Measurements from ENCODE around the gene UTP25.
"Not testable (repeated sequence)": the region's sequence is repeated elsewhere in the genome, so short reads cannot be mapped to it uniquely, and the experiment has no call there.

Gene UTP25

DNA sequence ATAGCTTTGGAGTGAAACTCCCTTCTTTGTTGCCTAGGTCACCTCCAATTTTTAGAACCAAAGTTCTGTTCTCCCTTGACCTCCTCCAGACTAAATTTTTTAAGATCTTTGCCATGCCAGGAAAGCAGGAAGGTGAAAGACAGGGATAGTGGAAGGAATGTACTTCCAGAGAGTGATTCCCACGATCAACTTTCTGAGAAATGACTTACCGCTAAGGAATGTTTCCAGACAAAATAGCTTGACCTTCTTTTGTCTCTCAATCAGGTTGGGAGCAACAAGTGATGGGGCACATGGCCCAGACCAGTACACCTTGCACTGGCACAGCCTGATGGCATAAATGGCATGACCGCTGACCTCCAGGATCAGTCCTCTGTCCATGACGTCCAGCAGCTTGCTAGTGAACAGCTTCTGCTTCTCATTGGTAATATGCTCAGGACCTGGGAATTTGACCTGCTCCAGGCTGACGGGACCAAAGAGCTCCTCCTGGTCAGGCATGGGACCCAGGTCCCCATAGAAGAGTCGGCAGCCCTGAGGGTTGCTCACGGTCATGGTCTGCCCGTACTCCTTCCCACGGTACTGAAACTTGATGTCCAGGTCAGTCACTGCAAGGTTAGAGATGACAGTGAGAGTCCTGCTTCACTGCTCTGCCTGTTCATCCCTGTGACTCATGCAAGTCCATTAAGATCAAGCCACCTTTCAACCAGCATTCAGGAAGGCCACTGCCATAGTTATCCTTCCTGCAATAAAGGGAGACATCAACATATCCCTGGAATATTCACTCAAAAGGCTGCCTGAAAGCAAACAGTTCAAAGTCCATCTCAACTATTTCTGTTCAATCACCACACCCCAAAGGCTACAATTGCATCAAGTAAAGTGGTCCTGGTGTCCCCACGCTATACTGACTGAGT is 37.2 kb upstream of the UTP25 start:
- no peak overlapping the region for H3K27ac ChIP-seq (ENCODE audit: insufficient read depth, low read length, poor library complexity, severe bottlenecking)
- DNase-seq, result no peak
- no peaks in the 10 kb centered on the region for H3K9me3 ChIP-seq (ENCODE audit: control insufficient read depth, low read length)
- H3K27me3 ChIP-seq (replicated peaks; ENCODE audit: control insufficient read depth, insufficient read depth, low read length, poor library complexity, severe bottlenecking), result no peaks in the 10 kb centered on the region
- no peaks in the 10 kb centered on the region for H3K36me3 ChIP-seq (ENCODE audit: control insufficient read depth, insufficient read depth, low read length)
- no peak overlapping the region for H3K4me3 ChIP-seq (ENCODE audit: insufficient read depth, low read depth, low read length, poor library complexity, severe bottlenecking)
- no peaks in the 10 kb centered on the region for H3K4me1 ChIP-seq (ENCODE audit: control insufficient read depth, insufficient read depth, low read length, poor library complexity, severe bottlenecking)

DNA sequence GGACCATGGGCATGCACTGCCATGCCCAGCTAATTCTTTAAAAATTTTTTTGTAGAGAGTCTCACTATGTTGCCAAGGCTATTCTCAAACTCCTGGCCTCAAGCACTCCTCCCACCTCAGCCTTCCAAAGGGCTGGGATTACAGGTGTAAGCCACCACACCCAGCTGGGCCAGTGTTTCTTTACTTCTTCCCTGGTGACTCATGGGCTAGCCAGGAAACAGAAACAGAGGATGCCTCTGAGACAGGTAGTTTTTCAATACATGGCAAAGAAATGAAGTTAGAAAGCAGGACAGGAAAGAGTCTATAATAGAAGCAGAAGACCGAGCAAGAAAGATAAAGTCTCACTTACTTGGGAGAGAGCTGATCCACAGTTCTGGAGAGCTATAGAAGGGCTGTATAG is 35.9 kb upstream of the UTP25 start:
- H3K36me3 ChIP-seq (ENCODE audit: control insufficient read depth, insufficient read depth, low read length), result no peaks in the 10 kb centered on the region
- no peak overlapping the region for H3K4me3 ChIP-seq (ENCODE audit: insufficient read depth, low read depth, low read length, poor library complexity, severe bottlenecking)
- H3K27ac ChIP-seq (ENCODE audit: insufficient read depth, low read length, poor library complexity, severe bottlenecking), result no peak overlapping the region
- no peaks in the 10 kb centered on the region for H3K9me3 ChIP-seq (ENCODE audit: control insufficient read depth, low read length)
- DNase-seq, result no peak
- H3K4me1 ChIP-seq (ENCODE audit: control insufficient read depth, insufficient read depth, low read length, poor library complexity, severe bottlenecking), result no peaks in the 10 kb centered on the region
- no peaks in the 10 kb centered on the region for H3K27me3 ChIP-seq (replicated peaks; ENCODE audit: control insufficient read depth, insufficient read depth, low read length, poor library complexity, severe bottlenecking)

DNA sequence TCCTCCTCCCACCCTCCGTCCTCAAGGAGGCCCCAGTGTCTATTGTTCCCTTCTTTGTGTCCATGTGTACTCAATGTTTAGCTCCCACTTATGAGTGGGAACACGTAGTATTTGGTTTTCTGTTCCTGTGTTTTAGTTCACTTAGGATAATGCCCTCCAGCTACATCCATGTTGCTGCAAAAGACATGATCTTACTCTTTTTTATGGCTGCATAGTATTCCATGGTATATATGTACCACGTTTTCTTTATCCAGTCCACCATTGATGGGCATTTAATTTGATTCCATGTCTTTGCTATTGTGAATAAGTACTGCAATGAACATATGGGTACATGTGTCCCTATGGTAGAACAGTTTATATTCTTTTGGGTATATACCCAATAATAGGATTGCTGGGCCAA is 34.1 kb upstream of the UTP25 start:
- H3K27me3 ChIP-seq (replicated peaks; ENCODE audit: control insufficient read depth, insufficient read depth, low read length, poor library complexity, severe bottlenecking); H3K4me3 ChIP-seq (ENCODE audit: insufficient read depth, low read depth, low read length, poor library complexity, severe bottlenecking); H3K9me3 ChIP-seq (ENCODE audit: control insufficient read depth, low read length); DNase-seq; H3K36me3 ChIP-seq (ENCODE audit: control insufficient read depth, insufficient read depth, low read length); H3K4me1 ChIP-seq (ENCODE audit: control insufficient read depth, insufficient read depth, low read length, poor library complexity, severe bottlenecking); H3K27ac ChIP-seq (ENCODE audit: insufficient read depth, low read length, poor library complexity, severe bottlenecking): not testable (repeated sequence)

DNA sequence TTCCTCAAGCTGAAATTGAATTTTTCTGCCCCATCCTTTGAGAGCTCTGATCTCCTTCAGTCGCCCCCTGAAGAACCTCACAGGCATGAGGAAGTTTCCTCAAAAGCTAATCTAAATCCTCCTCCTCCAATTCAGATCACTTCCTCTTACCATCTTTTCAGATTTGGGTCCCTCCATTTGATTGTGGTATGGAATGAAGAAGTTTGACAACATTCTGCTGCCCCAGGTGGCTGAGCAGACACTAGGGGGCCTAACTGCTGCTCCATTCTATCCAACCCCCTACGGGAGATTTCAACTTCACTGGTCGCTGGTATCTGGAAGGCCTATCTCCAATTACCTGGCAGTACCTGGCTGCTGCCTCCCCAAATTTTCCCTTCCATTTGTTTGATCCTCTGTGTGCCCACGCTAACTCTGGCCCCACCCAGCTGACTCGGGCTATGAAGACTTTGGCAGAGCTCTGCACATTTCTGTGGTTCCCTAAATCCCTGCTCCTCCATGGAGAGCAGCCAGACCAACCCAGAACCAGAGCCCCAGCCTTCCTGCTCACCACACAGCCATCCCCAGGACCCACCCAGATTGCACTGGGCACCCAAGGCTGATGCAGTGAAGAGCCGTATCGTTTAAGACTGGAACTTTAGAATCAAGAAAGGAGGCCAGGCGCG is 29.7 kb upstream of the UTP25 start:
- Histone ChIP-seq H3K27ac (ENCODE audit: insufficient read depth, low read length, poor library complexity, severe bottlenecking) (no peak overlapping the region), H3K4me3 (ENCODE audit: insufficient read depth, low read depth, low read length, poor library complexity, severe bottlenecking) (no peak overlapping the region), H3K4me1 (ENCODE audit: control insufficient read depth, insufficient read depth, low read length, poor library complexity, severe bottlenecking) (no peaks in the 10 kb centered on the region), H3K9me3 (ENCODE audit: control insufficient read depth, low read length) (no peaks in the 10 kb centered on the region), H3K36me3 (ENCODE audit: control insufficient read depth, insufficient read depth, low read length) (no peaks in the 10 kb centered on the region), H3K27me3 (replicated peaks; ENCODE audit: control insufficient read depth, insufficient read depth, low read length, poor library complexity, severe bottlenecking) (no peaks in the 10 kb centered on the region)
- no peak for DNase-seq

DNA sequence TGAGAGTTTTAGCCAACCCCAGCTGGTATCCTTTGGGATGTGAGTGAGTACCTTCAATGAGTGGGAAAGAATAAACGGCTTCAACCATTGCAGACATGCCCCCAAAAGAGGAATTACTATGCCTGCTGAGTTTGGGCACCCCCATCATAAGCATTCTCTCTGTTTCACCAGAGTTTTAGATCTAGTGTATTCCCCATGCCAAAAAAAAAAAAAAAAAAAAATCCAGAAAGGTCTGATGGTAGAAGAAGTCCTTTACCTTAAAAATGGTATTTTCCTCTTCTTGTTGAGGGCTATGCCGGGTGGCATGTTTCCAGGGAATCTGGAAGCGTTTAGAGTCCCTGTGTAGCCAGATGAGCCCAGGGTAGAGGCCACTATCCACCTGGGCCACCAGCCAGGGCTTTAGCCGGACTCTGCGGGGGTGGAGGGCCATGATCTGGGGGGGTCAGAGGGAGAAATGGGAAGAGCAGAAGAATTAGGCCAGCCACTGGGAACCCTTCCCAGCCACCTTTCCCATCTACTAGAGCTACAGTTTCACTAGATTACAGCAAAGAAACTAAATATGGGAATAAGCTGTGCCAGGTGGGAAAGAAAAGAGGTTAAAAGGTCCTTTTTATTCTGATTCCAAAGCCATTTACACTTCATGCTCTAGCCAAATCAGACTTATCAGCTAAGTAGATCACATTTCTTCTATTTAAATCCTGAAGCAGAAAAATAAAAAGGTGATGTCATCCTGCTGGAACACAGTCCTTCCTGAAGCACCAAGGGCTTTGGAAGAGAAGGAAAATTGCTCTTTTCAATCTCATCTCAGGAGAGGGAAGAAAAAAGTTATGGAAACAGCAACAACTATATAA is 26.6 kb upstream of the UTP25 start:
- H3K4me1 ChIP-seq (ENCODE audit: control insufficient read depth, insufficient read depth, low read length, poor library complexity, severe bottlenecking), result peaks cover 9% of the 10 kb centered on the region
- H3K9me3 ChIP-seq (ENCODE audit: control insufficient read depth, low read length), result no peaks in the 10 kb centered on the region
- H3K36me3 ChIP-seq (ENCODE audit: control insufficient read depth, insufficient read depth, low read length), result no peaks in the 10 kb centered on the region
- DNase-seq, result no peak
- H3K4me3 ChIP-seq (ENCODE audit: insufficient read depth, low read depth, low read length, poor library complexity, severe bottlenecking), result no peak overlapping the region
- no peaks in the 10 kb centered on the region for H3K27me3 ChIP-seq (replicated peaks; ENCODE audit: control insufficient read depth, insufficient read depth, low read length, poor library complexity, severe bottlenecking)
- H3K27ac ChIP-seq (ENCODE audit: insufficient read depth, low read length, poor library complexity, severe bottlenecking), result no peak overlapping the region

DNA sequence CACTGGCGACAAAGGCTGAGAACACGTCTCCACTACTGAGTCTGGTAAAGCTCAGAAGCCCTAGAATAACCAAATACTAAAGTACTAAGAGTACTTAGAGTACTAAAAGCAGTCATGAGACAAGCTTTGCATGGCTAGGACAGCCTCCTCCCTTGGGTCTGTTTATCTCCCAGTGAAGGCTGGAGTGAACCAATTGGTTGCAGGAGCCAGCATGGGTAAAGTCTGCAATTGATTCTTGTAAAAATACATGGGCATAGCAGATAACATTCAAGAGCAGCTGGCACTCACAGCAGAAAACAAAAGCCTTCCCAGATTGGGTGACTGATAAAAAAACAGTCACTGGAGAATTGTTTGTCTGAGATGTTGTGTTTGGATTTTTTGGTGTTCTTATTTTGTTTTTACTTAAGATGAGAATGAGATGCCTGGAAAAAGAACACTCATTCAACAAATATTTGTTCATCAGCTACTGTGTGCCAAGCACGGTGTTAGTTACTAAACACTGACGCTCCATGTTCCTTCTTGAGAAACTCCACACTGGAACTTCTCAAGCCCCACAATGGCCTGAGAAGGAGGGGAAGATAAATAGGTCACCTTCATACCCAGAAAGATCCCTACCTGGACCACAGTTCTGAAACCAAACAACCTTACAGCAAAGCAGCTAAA is 25.5 kb upstream of the UTP25 start:
- Histone ChIP-seq H3K27ac (ENCODE audit: insufficient read depth, low read length, poor library complexity, severe bottlenecking) (no peak overlapping the region), H3K4me3 (ENCODE audit: insufficient read depth, low read depth, low read length, poor library complexity, severe bottlenecking) (no peak overlapping the region), H3K36me3 (ENCODE audit: control insufficient read depth, insufficient read depth, low read length) (no peaks in the 10 kb centered on the region), H3K4me1 (ENCODE audit: control insufficient read depth, insufficient read depth, low read length, poor library complexity, severe bottlenecking) (peaks cover 11% of the 10 kb centered on the region), H3K9me3 (ENCODE audit: control insufficient read depth, low read length) (no peaks in the 10 kb centered on the region), H3K27me3 (replicated peaks; ENCODE audit: control insufficient read depth, insufficient read depth, low read length, poor library complexity, severe bottlenecking) (no peaks in the 10 kb centered on the region)
- DNase-seq, result no peak

DNA sequence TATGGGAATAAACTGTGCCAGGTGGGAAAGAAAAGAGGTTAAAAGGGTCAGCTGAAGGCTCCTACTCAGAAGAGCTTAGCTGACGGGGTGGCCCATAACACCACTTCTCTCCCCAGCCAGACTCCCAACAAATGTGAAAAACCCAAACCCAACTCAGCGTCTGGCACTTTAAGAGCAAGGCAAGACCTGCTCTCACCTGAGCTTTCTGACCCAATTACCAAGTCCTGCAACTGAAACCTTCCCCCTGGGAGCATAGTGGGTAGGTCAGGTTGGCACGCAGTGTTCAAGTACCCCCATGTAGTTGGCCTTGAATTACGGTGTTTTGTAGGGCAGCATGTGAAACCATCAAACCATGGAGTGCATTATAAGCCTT is 25.0 kb upstream of the UTP25 start:
- no peak for DNase-seq
- peaks cover 11% of the 10 kb centered on the region for H3K4me1 ChIP-seq (ENCODE audit: control insufficient read depth, insufficient read depth, low read length, poor library complexity, severe bottlenecking)
- H3K27ac ChIP-seq (ENCODE audit: insufficient read depth, low read length, poor library complexity, severe bottlenecking), result no peak overlapping the region
- no peak overlapping the region for H3K4me3 ChIP-seq (ENCODE audit: insufficient read depth, low read depth, low read length, poor library complexity, severe bottlenecking)
- H3K9me3 ChIP-seq (ENCODE audit: control insufficient read depth, low read length), result no peaks in the 10 kb centered on the region
- H3K36me3 ChIP-seq (ENCODE audit: control insufficient read depth, insufficient read depth, low read length), result no peaks in the 10 kb centered on the region
- no peaks in the 10 kb centered on the region for H3K27me3 ChIP-seq (replicated peaks; ENCODE audit: control insufficient read depth, insufficient read depth, low read length, poor library complexity, severe bottlenecking)

DNA sequence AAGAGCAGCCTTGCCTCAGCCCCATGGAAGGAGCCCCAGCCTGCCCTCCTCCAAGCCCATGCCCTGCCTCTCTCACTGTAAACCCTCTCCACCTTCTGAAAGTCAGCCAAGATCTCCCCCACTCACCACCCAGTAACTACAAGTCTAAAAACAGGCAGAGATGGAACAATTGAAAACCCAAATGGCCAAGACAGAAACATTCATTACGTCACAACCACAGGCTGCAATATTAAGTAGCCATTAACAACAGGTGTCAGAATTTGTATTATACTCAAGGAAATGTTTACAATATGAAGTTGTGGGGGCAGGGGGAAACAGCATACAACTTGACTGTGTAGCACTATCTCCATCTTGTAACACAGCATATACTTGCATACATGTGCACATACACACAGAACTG is 24.2 kb upstream of the UTP25 start:
- Histone ChIP-seq H3K4me3 (ENCODE audit: insufficient read depth, low read depth, low read length, poor library complexity, severe bottlenecking) (no peak overlapping the region), H3K27me3 (replicated peaks; ENCODE audit: control insufficient read depth, insufficient read depth, low read length, poor library complexity, severe bottlenecking) (no peaks in the 10 kb centered on the region), H3K27ac (ENCODE audit: insufficient read depth, low read length, poor library complexity, severe bottlenecking) (no peak overlapping the region), H3K9me3 (ENCODE audit: control insufficient read depth, low read length) (no peaks in the 10 kb centered on the region), H3K4me1 (ENCODE audit: control insufficient read depth, insufficient read depth, low read length, poor library complexity, severe bottlenecking) (peaks cover 11% of the 10 kb centered on the region), H3K36me3 (ENCODE audit: control insufficient read depth, insufficient read depth, low read length) (no peaks in the 10 kb centered on the region)
- no peak for DNase-seq

DNA sequence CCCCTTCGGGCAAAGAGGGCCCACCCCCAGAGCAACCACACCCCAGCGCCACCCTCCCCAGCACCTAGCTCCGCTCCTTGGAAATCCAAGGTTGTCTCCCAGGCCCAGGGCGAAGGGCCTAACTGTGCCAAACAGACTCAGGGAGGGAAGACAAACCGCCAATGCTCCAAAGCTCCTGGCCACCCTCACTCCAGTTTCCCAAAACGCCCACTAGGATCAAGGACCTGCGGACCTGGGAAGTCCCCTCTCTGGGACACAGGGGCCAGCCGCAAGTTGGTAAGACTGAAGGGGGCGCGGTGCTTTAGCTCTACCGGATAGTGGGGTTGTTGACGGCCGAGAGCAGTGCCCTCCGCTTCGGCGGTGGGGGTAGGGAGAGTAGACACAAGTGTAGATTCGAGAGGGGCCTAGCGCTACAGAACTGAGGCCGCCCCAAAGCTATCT is 22.4 kb upstream of the UTP25 start:
- Histone ChIP-seq H3K4me1 (ENCODE audit: control insufficient read depth, insufficient read depth, low read length, poor library complexity, severe bottlenecking) (peaks cover 11% of the 10 kb centered on the region), H3K27me3 (replicated peaks; ENCODE audit: control insufficient read depth, insufficient read depth, low read length, poor library complexity, severe bottlenecking) (no peaks in the 10 kb centered on the region), H3K36me3 (ENCODE audit: control insufficient read depth, insufficient read depth, low read length) (no peaks in the 10 kb centered on the region), H3K27ac (ENCODE audit: insufficient read depth, low read length, poor library complexity, severe bottlenecking) (no peak overlapping the region), H3K9me3 (ENCODE audit: control insufficient read depth, low read length) (no peaks in the 10 kb centered on the region), H3K4me3 (ENCODE audit: insufficient read depth, low read depth, low read length, poor library complexity, severe bottlenecking) (peak overlapping the region; percentile 48)
- DNase-seq, result no peak

Data from effector memory CD4-positive, alpha-beta T cell (primary cell).